Activated CD8-positive, alpha-beta memory T cell treated with anti-CD3 and anti-CD28 coated beads, Interleukin-2, amount 50 U/mL, for 1 hour (primary cell): ENCODE measurements around the gene RELL2.

Source experiments
- DNase-seq: peaks from one replicate; pipeline ENCODE4 v3.0.0-alpha.2; 2020; ENCODE audit errors: extremely low read depth

RELL2 gene

GRCh38 chr5:141649056-141649688 is 12.4 kb downstream of the RELL2 start:
- no peak for DNase-seq

DNA sequence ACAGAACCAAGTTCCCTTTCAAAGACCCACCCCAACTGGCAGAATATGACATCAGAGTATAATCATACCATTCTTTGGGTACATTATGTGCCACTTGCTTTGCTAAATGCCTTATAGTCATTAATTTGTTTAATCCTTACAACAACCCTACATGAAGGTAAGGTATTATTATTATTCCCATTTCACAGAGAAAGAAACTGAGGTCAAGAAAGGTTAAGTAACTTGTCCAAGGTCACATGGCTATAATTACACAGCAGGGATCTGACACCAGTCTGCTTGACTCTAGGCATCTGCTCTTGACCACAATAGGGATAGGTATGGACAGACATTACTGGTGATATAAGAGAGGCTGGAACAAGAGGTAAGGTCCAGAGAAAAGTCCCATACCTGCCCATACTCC is 13.2 kb downstream of the RELL2 start:
- DNase-seq = no peak

GRCh38 chr5:141650851-141651727 is 14.3 kb downstream of the RELL2 start, which contains the start of gene FCHSD1:
Gene FCHSD1, minus strand, starts transcription at chr5:141651418. Its CDS starts 50 bp downstream, at chr5:141651368.
- no peak for DNase-seq

DNA sequence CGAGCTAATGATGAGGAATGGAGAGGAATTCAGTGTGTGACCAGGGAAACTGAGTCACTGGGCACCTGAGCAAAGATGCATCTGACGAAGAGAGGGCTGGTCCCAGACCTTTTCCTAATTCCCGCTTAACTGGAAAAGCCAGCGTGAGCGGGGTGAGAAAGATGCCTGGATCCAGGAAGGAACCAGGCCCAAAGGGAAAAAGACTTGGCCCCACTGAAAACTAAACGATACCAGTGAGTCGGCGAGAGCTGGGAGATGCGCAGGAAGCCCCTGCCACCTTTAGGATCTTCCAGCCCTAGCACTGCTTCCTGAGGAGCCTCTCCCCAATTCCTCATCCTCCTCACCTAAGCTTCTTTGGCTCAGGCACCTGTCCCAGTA is 14.9 kb downstream of the RELL2 start:
- DNase-seq = no peak

- no peak for DNase-seq
Observed at GRCh38 chr5:141654298-141654697, 17.5 kb downstream of the RELL2 start.

DNA sequence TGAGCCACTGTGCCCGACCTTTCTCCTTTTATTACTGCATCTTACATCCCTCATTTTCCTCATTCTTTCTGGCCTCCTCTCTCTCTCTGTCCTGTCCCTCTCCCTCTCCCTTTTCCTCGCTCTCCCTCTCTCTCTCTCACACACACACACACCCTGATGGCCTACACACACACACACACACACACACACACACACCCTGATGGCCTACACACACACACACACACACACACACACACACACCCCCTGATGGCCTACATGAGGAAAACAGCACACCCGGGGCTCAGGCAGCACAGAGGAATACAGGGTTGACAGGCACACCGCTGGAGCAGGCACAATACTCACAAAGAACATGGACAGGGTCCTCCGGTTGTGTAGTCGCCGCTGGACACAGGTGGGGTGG is 18.2 kb downstream of the RELL2 start:
- DNase-seq = no peak

GRCh38 chr5:141656396-141656795 is 19.6 kb downstream of the RELL2 start:
- no peak for DNase-seq

DNA sequence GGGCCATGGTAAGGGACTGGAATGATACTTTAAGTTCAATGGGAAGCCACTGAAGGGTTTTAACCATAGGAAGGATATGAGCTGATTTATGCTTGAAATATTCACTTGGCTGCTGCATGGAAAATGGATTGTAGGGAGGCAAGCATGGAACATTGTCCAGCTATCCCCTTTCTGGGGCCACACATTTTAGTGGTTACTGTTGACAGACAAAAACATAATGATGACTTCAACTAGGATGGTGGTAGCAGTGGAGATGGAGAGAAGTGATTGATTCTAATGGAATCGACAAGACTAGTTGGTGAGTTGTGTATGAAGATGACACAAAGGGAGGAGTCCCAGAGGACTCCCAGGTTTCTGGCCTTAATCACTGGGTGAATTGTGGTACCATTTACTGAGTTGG is 20.6 kb downstream of the RELL2 start:
- DNase-seq = no peak

- DNase-seq = no peak
Observed at GRCh38 chr5:141657937-141658545, 21.2 kb downstream of the RELL2 start.

DNA sequence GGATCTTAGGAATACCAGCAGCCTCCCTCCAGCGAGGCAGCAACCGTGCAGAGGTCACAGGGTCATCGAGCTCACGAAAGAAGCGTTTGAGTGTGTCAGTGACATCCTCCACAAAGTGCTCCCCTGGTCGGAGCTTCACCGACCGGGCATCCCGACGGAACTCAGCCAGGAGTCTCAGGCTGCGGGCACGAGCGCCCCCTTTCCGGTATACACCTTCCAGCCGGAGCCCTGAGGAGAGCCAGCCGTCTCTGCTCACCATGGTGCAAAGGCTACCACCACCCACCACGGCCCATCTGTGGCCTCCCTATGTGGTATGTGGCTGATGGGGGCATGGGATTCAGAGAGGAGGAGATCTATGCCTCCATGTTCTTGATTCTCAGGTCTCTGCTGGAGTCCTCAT is 25.2 kb downstream of the RELL2 start:
- DNase-seq = no peak

- DNase-seq = no peak
Observed at GRCh38 chr5:141663506-141663905, 26.7 kb downstream of the RELL2 start.

DNA sequence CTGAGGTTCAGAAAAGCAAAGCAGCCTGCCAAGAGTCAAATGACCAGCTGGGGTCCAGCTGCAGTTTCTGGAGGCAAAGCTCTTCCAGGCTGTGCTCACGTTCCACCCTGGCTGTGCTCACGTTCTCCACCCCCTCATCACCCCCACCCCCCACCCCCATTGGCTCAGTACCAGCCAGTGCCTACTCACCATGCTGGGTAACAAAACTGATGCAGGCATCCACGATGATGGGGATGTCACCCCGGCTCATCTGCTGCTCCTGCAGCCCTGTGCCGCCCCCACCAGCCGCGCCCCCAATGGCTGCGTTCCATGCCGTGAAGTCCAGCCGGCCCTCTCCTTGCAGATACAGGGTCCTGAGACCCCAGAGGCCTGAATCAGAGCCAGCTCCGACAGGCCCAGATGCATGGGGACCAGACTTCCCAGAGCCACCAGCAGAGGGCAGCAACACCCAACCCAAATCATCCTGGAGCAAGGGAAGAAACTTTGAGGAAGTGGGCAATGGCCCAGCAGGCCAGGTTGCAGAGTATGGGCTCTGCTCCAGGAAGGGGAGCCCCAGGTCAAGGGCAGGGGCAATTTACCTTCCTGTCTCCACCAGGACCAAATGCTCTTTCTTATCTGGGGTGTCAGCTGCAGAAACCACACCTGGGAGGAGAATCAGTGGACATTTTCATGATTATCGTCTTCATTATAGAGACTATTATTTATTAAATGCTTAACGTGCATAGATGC is 28.1 kb downstream of the RELL2 start:
- peak; percentile 26 for DNase-seq

- no peak for DNase-seq
Observed at GRCh38 chr5:141665995-141666940, 29.5 kb downstream of the RELL2 start.

DNA sequence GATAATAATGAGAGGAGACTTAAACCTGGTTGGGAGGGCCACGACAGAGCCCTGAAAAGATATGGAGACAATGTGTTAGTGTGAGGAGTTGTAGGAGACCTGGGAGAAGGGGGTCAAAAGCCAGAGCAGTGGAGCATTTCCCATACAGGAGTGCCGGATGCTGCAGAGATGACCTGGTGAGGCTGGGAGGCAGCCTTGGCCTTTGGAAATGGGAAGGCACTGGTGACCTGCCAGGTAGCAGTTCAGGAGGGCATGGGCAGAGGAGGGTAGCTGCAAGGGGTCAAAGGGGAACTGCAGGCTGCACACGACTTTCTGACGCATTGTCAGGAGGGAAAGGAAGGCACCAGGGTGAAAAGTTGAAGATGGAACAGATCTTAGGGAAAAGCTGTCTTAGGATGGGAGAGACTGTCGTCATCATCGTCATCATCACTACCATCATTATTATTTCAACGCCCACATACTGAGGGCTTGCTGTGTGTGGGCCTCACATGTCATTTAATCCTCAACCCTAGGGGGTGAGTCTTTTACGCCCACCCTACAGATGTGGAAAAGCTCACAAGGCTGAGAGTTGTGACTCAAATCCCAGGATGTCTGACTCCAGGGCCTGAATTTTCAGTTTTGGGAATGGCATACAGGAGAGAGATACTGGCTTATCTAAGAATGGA is 31.9 kb downstream of the RELL2 start:
- no peak for DNase-seq

- no peak for DNase-seq
Observed at GRCh38 chr5:141669520-141669919, 32.7 kb downstream of the RELL2 start.

DNA sequence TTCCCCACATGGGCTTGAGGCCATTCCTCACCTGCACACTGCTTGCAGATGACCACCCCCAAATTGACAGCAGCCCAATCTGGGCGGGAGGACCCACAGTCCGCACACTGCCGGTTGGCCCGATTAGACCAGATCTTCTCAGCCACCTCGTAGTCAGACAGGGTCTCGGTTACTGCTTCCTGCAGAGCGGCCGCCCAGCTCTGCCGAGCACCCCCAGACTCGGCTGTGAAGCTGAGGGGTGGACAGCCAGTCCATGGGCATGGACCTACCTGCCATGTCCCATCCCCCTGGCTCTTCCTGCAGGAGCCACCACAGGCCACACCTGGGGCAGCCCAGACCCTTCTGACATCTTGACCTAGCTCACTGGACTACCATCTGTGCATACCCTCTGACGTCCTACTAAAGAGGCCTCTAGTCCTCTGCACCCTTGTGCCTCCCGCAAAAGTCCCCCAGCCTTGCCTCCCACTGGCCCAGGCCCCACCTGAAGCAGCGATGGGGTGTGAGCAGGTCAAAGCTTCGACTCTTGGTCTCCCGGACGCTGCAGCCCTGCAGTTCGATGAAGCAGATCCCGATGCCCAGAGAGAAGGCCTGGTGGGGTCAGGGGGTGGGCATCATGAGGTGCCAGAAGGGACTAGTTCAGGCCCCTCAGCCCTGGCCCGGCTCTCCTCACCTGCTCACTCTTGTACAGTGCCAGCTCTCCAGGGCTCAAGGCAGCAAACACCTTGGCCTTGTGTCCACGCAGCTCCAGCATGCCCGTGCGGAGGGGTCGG is 35.5 kb downstream of the RELL2 start:
- no peak for DNase-seq

- DNase-seq = no peak
Observed at GRCh38 chr5:141672841-141673813, 36.3 kb downstream of the RELL2 start.

DNA sequence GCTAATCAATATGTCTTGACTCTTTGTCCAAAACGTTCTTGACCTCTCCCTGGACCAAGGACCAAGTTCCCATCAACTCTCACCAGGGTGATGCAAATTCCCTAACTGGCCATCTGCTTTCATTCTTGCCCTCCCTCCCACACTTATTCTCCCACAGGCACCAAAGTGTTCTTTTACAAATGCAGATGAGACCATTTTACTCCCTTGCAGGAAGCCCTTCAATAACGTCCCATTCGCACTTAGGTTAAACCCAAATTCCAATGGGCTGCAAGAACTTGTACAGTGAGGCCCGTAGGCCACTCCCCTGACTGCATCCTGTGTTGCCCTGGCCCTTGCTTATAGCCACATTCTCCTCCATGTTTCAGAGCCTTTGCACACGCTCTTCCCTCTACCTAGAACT is 38.0 kb downstream of the RELL2 start:
- DNase-seq = no peak

- DNase-seq = no peak
Observed at GRCh38 chr5:141675672-141676071, 38.9 kb downstream of the RELL2 start.
